Astrocyte of the cerebellum (primary cell): ENCODE data around the gene AQP5.

Experiments
- DNase-seq: peaks from one replicate; pipeline ENCODE4 v3.0.0-alpha.2; 2011; ENCODE audit warnings: low read depth
- H3K4me3 ChIP-seq: 2 replicates; pipeline ENCODE4 v1.5.1; 2011; ENCODE audit warnings: mild to moderate bottlenecking, low read depth, low read length, moderate library complexity
- CTCF ChIP-seq: IDR thresholded peaks from 2 replicates; pipeline ENCODE4 v1.5.1; 2012; ENCODE audit warnings: low read length, low read depth, moderate library complexity, mild to moderate bottlenecking; ENCODE audit errors: missing control alignments
- in situ Hi-C: cut with HindIII; loops from 2 replicates; pipeline ENCODE4 v1.10.0; 2017; ENCODE audit warnings: low sequenced_read_pairs

Gene AQP5

GRCh38 chr12:49920241-49920914 lies 41.3 kb upstream of the AQP5 start:
- no peak for TF ChIP-seq CTCF
- H3K4me3 ChIP-seq: no peak overlapping the region
- DNase-seq: no peak
- in situ Hi-C loops: no loop called here

- no peak overlapping the region for H3K4me3 ChIP-seq
- no peak for TF ChIP-seq CTCF
- DNase-seq: no peak
- in situ Hi-C loops: no loop called here
These were observed 40.8 kb upstream of the AQP5 start for GRCh38 chr12:49920915-49921286.

- DNase-seq: no peak
- in situ Hi-C loops: no loop called here
- TF ChIP-seq CTCF: no peak
- no peak overlapping the region for H3K4me3 ChIP-seq
These were observed 40.4 kb upstream of the AQP5 start for GRCh38 chr12:49921299-49921698.

- TF ChIP-seq CTCF: no peak
- in situ Hi-C loops: no loop called here
- H3K4me3 ChIP-seq: no peak overlapping the region
- no peak for DNase-seq
These were observed 39.7 kb upstream of the AQP5 start for GRCh38 chr12:49921936-49922335.

GRCh38 chr12:49922349-49923034 lies 39.2 kb upstream of the AQP5 start:
- DNase-seq: no peak
- TF ChIP-seq CTCF: no peak
- in situ Hi-C loops: no loop called here
- H3K4me3 ChIP-seq: no peak overlapping the region

GRCh38 chr12:49923035-49923644 lies 38.5 kb upstream of the AQP5 start:
- no peak for DNase-seq
- in situ Hi-C loops: no loop called here
- no peak overlapping the region for H3K4me3 ChIP-seq
- TF ChIP-seq CTCF: no peak
